SHP77 (cell line): Measurements from ENCODE around the gene TMEM116.
A peak's percentile ranks its signal among the peaks of the same experiment; 100 is the strongest.
"Not testable (repeated sequence)": the region's sequence is repeated elsewhere in the genome, so short reads cannot be mapped to it uniquely, and the experiment has no call there.

Source experiments
- DNase-seq, 2 experiments: peaks; one replicate each; lab custom pipeline; 2025; lab: John Stamatoyannopoulos, UW

Gene TMEM116

DNA sequence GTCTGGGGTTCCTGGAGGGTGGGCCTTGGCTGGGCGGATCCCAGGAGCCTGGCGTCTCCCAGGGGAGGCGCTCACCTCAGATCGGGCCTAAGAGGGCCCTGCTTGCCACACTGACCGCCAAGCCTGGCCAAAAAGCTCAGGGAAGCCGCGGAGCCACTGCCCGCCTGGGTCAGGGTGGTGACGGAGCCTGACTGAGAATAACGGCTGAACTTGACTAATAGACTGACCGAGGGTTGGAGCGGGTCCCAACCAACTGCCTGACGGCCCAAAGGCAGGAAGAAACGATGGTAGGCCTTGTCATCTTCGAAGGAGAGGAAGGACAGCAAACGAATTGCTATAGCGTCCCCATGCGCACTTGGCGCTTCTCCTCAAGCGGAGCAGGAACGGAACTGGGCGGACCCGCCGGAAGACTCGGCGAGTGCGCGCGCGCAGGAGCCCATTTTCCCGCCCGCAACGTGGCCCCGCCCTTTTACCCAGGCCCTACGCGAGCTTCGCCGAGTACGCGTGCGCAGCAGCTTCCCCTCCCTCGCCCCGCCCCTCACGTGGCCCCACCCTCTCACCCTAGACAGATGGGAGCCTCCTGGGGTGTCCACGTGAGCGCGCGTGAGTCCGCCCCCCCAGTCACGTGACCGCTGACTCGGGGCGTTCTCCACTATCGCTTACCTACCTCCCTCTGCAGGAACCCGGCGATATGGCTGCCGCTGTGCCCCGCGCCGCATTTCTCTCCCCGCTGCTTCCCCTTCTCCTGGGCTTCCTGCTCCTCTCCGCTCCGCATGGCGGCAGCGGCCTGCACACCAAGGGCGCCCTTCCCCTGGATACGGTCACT is at the start of gene TMEM116, which contains the start of gene ERP29:
Gene TMEM116 (minus strand): TSS at position 391 of the 826 bp plus-strand sequence. CDS start 7,895 bp downstream, outside the sequence.
Gene ERP29 (plus strand): TSS at position 652 of the 826 bp plus-strand sequence. CDS start 40 bp downstream, at position 692.
- DNase-seq = peak; percentile 98

GRCh38 chr12:112061137-112061536 is 48.2 kb upstream of the TMEM116 start:
- no peak for DNase-seq

- no peak for DNase-seq
These were observed 36.4 kb upstream of the TMEM116 start for GRCh38 chr12:112049351-112049750.

- no peak for DNase-seq
These were observed 33.0 kb upstream of the TMEM116 start for GRCh38 chr12:112046003-112046402.

- DNase-seq = not testable (repeated sequence)
These were observed 23.6 kb upstream of the TMEM116 start for GRCh38 chr12:112036614-112037013.

DNA sequence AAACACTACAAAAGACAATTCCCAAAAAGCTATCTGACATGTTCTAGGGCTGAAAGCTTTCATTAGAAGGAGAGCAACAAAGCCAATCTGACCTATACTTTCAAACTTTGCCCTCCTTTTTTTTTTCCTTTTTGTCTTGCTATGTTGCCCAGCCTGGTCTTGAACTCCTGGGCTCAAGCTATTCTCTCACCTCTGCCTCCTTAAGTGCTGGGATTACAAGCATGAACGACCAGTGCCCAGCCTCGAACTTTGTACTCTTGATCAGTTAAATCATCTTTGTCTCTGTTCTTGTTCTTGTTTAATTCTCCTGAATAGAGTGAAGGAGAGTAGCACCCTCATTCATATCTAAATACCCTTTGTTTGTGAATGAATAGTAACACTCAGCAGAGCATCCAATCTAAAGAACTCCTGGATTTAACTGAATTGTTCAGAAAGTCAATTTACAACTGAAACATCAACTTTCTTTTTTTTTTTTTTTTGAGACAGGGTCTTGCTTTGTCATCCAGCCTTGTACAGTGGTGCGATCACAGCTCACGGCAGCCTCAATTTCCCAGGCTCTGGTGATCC is 22.3 kb upstream of the TMEM116 start:
- no peak for DNase-seq

DNA sequence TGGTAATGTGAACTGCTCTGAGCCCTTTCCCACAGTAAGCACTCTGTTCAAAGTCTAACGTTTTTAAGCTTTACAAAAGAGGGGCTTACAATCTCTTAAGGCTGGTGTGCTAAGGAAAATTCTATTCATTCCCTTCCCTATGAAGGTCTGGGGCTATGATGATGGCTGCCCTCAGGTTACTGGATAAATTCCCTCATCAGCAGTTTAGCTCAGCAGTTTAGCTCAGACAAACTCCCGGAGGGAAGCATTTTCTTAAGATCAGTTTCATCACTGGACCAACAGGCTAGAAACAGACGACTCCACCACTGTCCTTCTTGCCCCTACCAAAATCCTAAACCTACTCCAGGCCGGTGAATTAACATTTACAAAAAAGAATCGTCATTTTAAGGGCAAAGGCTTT is 19.3 kb upstream of the TMEM116 start:
- DNase-seq = no peak

DNA sequence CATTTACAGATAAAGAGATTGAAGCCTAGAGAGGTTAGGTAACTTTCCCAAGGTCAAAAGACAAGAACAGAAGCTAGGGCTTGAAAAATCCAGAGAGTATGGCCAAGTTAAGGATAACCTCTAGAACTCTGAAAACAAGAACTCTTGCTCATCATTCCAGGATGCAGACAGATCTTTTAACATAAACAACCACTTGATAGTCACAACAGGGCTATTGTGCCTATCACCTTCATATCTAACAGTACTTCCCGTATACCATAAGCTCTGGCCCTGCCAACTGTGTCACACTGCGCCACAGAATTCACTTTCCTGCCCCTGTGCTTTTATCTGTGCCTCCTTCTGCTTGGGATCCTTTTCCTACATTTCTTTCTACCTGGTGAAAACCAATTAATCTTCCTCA is 18.5 kb upstream of the TMEM116 start:
- DNase-seq = no peak

DNA sequence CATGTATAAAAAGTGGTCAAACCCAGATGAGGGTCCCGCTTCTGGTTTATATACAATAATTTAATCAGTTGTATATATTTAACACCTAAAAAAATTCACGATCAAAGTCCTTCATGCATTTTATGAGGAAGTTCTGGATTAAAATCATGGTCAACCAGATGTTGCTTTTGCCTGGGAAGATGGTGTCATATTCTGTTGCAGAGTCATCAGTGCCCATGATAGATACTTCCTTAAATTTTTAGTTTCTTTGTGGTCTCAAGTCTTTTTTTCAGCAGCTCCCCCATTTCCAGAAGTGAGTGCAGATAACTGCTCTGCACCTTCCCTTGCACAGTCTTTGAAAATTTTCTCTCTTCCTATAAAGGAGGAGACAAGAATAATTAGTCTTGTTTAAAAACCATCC is 16.3 kb upstream of the TMEM116 start:
- no peak for DNase-seq

GRCh38 chr12:112025808-112026375 is 12.9 kb upstream of the TMEM116 start:
- DNase-seq = no peak

DNA sequence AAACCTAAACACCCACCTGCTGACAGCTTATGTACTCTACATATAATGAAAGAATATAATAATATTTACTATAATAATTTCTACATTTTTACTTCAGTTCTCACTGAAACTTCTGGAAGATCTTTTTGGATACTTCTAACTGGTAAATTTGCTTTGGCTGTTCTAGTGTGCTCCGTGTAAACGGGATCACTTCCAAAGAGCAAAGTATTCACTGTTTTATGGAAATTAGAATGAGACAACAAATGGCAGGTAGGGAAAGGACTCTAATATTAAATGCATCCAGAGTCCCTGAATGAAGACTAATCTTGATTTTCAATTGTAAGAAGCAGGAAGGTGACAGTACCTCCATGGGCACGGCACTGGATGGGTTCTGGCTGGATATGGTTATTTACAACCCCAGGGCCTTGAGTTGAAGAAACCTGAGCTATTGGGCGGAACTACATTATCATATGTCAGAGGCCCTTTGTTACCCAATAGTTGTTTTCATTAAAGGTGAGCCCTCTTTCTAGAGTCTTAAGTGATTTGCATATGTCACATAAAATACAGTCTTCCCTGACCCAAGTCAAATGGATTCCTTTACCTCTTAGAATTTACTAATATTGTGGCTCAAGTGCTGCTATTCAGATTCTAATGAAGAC is 10.9 kb upstream of the TMEM116 start:
- DNase-seq = no peak

DNA sequence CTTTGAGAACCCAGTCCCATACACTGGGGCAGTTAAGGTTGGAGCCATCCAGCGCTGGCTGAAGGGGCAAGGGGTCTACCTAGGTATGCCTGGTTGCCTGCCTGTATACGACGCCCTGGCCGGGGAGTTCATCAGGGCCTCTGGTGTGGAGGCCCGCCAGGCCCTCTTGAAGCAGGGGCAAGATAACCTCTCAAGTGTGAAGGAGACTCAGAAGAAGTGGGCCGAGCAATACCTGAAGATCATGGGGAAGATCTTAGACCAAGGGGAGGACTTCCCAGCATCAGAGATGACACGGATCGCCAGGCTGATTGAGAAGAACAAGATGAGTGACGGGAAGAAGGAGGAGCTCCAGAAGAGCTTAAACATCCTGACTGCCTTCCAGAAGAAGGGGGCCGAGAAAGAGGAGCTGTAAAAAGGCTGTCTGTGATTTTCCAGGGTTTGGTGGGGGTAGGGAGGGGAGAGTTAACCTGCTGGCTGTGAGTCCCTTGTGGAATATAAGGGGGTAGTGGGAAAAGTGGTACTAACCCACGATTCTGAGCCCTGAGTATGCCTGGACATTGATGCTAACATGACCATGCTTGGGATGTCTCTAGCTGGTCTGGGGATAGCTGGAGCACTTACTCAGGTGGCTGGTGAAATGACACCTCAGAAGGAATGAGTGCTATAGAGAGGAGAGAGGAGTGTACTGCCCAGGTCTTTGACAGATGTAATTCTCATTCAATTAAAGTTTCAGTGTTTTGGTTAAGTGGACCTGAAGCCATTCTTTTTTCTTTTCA is 9.5 kb upstream of the TMEM116 start:
- no peak for DNase-seq

DNA sequence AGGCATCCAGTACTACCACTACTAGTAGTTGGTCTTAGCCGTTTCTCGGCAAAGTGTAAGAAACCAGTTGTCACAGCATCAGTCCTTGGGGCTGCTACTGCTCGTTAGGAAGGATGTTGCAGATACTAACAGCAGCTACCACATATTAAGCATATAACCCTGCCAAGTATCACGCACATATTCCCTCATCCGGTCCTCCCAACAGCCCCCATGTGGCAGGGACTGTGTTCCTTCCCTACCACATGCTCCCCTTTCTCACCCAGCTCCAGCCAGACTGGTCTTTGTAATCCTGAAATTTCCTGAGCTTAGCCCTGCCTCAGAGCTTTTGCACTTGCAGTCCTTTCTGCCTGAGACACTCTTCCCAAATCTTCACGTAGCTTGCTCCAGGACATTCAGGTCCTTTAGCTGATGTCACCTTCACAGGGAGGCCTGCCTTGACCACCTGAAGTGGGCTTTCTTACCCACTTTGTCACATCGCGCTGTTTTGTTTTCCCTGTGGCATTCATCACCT is 8.0 kb upstream of the TMEM116 start:
- no peak for DNase-seq

DNA sequence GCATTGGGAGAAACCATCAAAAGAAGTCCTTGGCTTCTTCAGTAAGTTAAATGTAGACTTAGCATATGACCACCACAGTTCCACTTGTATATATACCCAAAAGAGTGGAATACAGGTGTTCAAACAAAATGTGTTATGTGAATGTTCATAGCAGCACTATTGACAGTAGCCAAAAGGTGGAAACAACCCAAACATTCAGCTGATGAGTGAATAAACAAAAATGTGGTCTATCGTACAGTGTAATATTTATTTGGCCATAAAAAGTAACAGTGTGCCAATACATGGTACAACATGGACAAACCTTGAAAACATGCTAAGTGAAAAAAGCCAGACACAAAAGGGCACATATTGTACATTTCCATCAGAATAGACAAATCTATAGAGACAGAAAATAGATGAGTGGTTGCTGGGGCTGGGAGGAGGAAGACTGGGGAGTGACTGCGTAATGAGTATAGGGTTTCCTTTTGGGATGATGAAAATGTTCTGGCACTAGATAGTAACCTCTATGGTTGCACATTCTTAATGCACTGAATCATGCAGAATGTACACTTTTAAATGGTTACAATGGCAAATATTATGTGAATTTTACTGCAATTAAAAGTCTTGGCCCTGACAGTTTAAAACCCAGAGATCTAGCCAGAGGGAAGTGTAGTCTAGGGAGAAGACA is 5.7 kb upstream of the TMEM116 start:
- DNase-seq = no peak

DNA sequence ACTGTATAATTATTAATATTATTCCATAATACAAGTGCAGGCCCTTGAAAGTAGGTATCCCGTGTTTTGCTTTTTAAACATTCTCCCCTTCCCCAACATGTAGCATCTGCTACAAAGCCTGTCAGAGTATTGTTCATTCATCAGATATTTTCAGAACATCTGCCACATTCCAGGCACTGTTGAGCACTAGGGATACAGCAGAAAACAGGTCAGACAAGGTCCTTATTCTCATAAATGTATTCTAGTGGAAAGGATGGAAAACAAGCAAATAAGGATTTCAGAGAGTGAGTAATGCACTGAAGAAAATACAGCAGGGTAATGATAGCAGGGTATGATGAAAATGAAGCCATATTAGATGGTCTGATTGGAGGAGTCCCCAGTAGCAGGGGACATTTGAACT is 4.1 kb upstream of the TMEM116 start:
- no peak for DNase-seq

DNA sequence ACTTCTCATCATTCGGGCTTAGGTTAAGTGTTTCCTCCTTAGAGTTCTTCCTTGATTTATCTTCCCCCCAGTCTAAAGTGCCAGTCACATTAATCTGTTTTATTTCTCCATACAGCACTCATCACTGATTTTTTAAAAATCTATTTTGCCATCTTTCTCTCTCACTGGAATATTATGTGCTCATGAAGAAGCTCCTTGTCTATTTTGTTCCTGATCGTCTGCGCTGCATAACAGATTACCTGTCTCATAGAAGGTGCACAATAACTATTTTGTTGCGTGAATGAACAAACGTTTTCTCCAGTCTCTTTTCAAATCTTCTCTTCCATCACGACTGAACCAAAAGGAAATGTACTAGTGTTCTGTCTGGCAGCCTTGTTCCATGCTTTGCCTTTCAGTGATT is 3.0 kb upstream of the TMEM116 start:
- DNase-seq = no peak

GRCh38 chr12:112013601-112014402 is 837 bp upstream of the TMEM116 start:
- DNase-seq = peak; percentile 32 to 82

- DNase-seq = no peak
These were observed 1.3 kb downstream of the TMEM116 start for GRCh38 chr12:112011685-112012084.

GRCh38 chr12:112010415-112011344 is 2.3 kb downstream of the TMEM116 start:
- DNase-seq = no peak
